GM23338 (cell line): Measurements from ENCODE around the gene MRPS27.

Source experiments
- CREB1 ChIP-seq: fragments of 250-450 bp; sonication (Bioruptor Pico); IDR thresholded peaks from 2 replicates; pipeline ENCODE4 v1.5.0; 2020; ENCODE audit warnings: low read depth, mild to moderate bottlenecking, moderate library complexity
- CTCF ChIP-seq, 2 experiments: fragments of 200-600 bp in 1 of 2; sonication (generic) in 1 of 2; conservative IDR thresholded peaks; 2 replicates each; pipeline versions ENCODE4 v1.5.1 to v1.6.1; 2016 to 2017; ENCODE audit warnings: antibody characterized with exemption in 2 of 2, low read depth in 2 of 2, mild to moderate bottlenecking in 2 of 2, moderate library complexity in 1 of 2
- ETS1 ChIP-seq: IDR thresholded peaks from 2 replicates; pipeline ENCODE4 v1.6.1; 2016; ENCODE audit warnings: antibody characterized with exemption
- EZH2 ChIP-seq: fragments of 200-600 bp; sonication (generic); IDR thresholded peaks from one replicate; pipeline ENCODE4 v1.8.0; 2017; ENCODE audit warnings: antibody characterized with exemption, mild to moderate bottlenecking, low read depth; ENCODE audit not compliant: unreplicated experiment
- EZH2phosphoT487 ChIP-seq: fragments of 200-600 bp; sonication (generic); IDR thresholded peaks from one replicate; pipeline ENCODE4 v1.8.1; 2018; ENCODE audit warnings: antibody characterized with exemption; ENCODE audit not compliant: unreplicated experiment
- JUNB ChIP-seq: IDR thresholded peaks from one replicate; pipeline ENCODE4 v1.6.1; 2016; ENCODE audit warnings: antibody characterized with exemption; ENCODE audit not compliant: unreplicated experiment
- POLR2AphosphoS5 ChIP-seq: IDR thresholded peaks from 2 replicates; pipeline ENCODE4 v1.6.1; 2016; ENCODE audit warnings: antibody characterized with exemption, low read depth

- no peak for TF ChIP-seq CTCF (conservative IDR thresholded peaks at IDR 0.05; ENCODE audit: low read depth in 2 of 2)
- no peak for TF ChIP-seq POLR2AphosphoS5
- no peak for TF ChIP-seq CREB1
- TF ChIP-seq EZH2 = no peak
- no peak for TF ChIP-seq JUNB
- TF ChIP-seq EZH2phosphoT487 = no peak
- TF ChIP-seq ETS1 = no peak
Observed at GRCh38 chr5:72285424-72285821, 34.6 kb downstream of the MRPS27 start.
